ENCODE measurements around the gene C1orf115. TPM values are rescaled to one million over a fixed set of nuclear protein-coding genes. Genes with fewer than 3 reads are reported as not detected.
"Not testable (repeated sequence)": the region's sequence is repeated elsewhere in the genome, so short reads cannot be mapped to it uniquely, and the experiment has no call there.

The C1orf115 gene
- total and polyA plus RNA-seq, 5 donors from 2014 or later = 0.25 to 1.8 (median 1.3) TPM

DNA sequence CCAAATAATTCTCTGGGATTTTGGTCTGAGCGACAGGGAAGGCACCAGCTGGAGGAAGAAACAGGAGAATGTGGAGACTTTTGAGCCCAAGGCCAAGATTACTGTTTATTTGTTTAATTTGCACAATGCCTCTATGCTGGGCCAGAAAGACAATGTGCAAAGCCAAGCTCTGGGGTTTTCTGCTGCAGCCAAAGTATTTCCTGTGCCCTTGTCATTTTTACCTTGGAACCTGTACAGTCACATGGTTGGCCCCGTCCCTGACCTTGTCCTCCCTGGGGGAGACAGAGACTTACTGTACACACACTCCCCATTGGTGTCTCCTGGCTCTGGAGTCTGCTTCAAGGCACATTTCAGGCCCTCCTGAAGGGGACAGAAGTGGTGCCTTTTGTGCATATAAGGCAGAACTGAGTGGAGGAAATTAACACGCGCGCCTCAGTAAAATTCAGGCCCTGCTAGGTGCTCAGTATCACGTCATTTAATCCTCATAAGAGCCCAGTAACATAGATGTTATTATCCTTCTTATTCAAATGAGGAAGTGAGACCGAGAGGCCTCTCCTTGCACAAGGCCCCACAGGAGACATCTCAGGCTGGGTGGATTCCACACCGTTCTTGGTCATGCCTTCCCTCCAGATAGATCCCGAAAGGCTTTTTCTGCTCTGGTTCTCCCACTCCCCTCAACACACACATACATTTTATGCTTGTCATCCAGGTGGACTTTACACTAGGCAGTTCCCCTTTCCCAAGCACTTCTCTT, 21.1 kb downstream of the C1orf115 start:
- Histone ChIP-seq H3K36me3 (ENCODE audit: control insufficient read depth, insufficient read depth, low read length) (no peaks in the 10 kb centered on the region), H3K4me1 (ENCODE audit: control insufficient read depth, insufficient read depth, low read length, poor library complexity, severe bottlenecking) (no peaks in the 10 kb centered on the region), H3K27me3 (ENCODE audit: control insufficient read depth, insufficient read depth, low read length) (no peaks in the 10 kb centered on the region), H3K27ac (ENCODE audit: insufficient read depth, low read length, poor library complexity, severe bottlenecking) (no peak overlapping the region), H3K9me3 (ENCODE audit: control insufficient read depth in 2 of 2, low read length in 2 of 2) (peaks cover 0 to 3% of the 10 kb centered on the region in 2 experiments), H3K4me3 (ENCODE audit: low read depth, low read length) (no peak overlapping the region)
- no peak for ATAC-seq (ENCODE audit: low read depth in 2 of 2)
- no peaks in the 10 kb centered on the region for H3K27me3 Mint-ChIP-seq
- no peaks in the 10 kb centered on the region for H3K4me1 Mint-ChIP-seq
- H3K4me3 Mint-ChIP-seq = no peak overlapping the region
- H3K36me3 Mint-ChIP-seq = no peaks in the 10 kb centered on the region
- peaks cover 0 to 4% (median 1%) of the 10 kb centered on the region in 7 donors for H3K9me3 Mint-ChIP-seq
- H3K27ac Mint-ChIP-seq = no peak overlapping the region
- no peak for DNase-seq

DNA sequence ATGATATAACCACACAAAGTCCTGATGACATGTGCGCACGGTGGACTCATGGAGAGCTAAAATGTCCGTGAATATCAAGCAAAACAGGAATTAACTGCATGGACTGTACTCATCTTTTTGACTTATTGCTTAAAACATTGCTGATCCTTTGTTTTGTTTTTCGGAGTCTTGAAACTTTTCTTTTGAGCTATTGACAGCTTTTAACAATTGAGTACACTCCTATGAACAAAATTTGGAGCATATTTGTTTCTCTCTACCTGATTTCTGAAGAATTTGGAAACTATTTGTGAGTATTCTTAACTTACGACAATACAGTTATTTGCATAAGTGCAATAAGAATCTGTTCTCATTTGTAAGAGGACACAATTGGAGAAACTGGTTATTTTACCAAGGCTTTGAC, 25.8 kb downstream of the C1orf115 start:
- not testable (repeated sequence) for H3K27me3 Mint-ChIP-seq; H3K4me3 Mint-ChIP-seq; H3K36me3 Mint-ChIP-seq; H3K4me1 ChIP-seq (ENCODE audit: control insufficient read depth, insufficient read depth, low read length, poor library complexity, severe bottlenecking); ATAC-seq (ENCODE audit: low read depth in 2 of 2); H3K27me3 ChIP-seq (ENCODE audit: control insufficient read depth, insufficient read depth, low read length); H3K4me3 ChIP-seq (ENCODE audit: low read depth, low read length); H3K27ac Mint-ChIP-seq; H3K36me3 ChIP-seq (ENCODE audit: control insufficient read depth, insufficient read depth, low read length); DNase-seq; H3K27ac ChIP-seq (ENCODE audit: insufficient read depth, low read length, poor library complexity, severe bottlenecking); H3K4me1 Mint-ChIP-seq; H3K9me3 ChIP-seq (ENCODE audit: control insufficient read depth in 2 of 2, low read length in 2 of 2); H3K9me3 Mint-ChIP-seq

DNA sequence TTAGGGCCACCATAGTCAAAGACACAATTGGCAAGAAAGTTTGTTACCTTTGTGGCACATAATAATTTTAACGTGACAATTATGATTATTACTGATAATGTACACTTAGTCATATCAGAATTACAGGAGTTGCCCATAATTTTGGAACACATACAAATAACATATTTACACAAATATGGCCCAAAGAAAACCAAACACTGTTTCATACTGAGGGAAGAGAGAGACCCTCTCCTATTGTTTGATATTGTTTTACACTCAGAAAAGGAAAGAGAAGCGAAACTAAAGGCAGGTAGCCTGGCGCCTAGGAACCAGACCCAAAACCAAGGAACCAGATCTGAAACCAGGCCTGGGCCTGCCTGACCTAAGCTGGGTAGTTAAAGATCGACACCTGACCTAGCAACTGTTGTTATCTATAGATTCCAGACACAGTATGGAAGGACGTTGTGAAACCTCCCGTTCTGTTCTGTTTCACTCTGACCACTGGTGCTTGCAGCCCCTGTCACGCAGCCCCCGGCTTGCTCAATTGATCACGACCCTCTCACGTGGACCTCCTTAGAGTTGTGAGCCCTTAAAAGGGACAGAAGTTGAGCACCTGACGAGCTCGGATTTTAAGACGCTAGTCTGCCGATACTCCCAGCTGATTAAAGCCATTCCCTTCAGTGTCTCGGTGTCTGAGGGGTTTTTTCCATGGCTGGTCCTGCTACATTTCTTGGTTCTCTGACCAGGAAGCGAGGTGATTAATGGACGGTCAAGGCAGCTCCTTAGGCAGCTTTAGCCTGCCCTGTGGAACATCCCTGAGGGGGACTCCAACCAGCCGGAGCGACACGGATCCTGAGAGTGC, 27.9 kb downstream of the C1orf115 start:
- no peaks in the 10 kb centered on the region for H3K4me1 Mint-ChIP-seq
- H3K9me3 ChIP-seq (ENCODE audit: control insufficient read depth in 2 of 2, low read length in 2 of 2) = peaks cover 0 to 3% of the 10 kb centered on the region in 2 experiments
- ATAC-seq (ENCODE audit: low read depth in 2 of 2) (no peak), DNase-seq (no peak)
- no peak overlapping the region for H3K27ac ChIP-seq (ENCODE audit: insufficient read depth, low read length, poor library complexity, severe bottlenecking)
- H3K9me3 Mint-ChIP-seq = peaks cover 0 to 4% (median 0%) of the 10 kb centered on the region in 7 donors
- H3K36me3 ChIP-seq (ENCODE audit: control insufficient read depth, insufficient read depth, low read length) = no peaks in the 10 kb centered on the region
- no peak overlapping the region for H3K27ac Mint-ChIP-seq
- H3K27me3 Mint-ChIP-seq = no peaks in the 10 kb centered on the region
- H3K27me3 ChIP-seq (ENCODE audit: control insufficient read depth, insufficient read depth, low read length) = no peaks in the 10 kb centered on the region
- H3K4me1 ChIP-seq (ENCODE audit: control insufficient read depth, insufficient read depth, low read length, poor library complexity, severe bottlenecking) = no peaks in the 10 kb centered on the region
- H3K4me3 Mint-ChIP-seq = no peak overlapping the region
- H3K36me3 Mint-ChIP-seq = no peaks in the 10 kb centered on the region
- H3K4me3 ChIP-seq (ENCODE audit: low read depth, low read length) = no peak overlapping the region

DNA sequence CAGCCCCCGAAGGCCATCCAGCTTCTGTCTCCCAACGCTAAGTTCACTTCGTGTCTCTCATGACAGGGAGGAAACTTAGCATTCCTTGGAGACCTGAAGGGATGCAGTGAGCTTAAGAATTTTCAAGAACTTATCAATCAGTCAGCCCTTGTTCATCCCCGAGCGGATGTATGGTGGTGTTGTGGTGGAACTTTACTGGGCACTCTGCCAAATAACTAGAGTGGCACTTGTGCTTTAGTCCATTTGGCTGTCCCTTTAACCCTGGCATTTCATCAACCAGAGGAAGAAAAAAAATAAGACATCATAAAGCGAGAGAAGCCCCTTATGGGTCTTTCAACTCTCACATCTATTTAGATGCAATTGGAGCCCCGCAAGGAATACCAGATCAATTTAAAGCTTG, 31.1 kb downstream of the C1orf115 start:
- H3K9me3 Mint-ChIP-seq; H3K27me3 ChIP-seq (ENCODE audit: control insufficient read depth, insufficient read depth, low read length); H3K36me3 ChIP-seq (ENCODE audit: control insufficient read depth, insufficient read depth, low read length); H3K4me1 Mint-ChIP-seq; H3K36me3 Mint-ChIP-seq; H3K9me3 ChIP-seq (ENCODE audit: control insufficient read depth in 2 of 2, low read length in 2 of 2); H3K27me3 Mint-ChIP-seq; H3K27ac ChIP-seq (ENCODE audit: insufficient read depth, low read length, poor library complexity, severe bottlenecking); H3K4me3 ChIP-seq (ENCODE audit: low read depth, low read length); DNase-seq; ATAC-seq (ENCODE audit: low read depth in 2 of 2); H3K4me3 Mint-ChIP-seq; H3K27ac Mint-ChIP-seq; H3K4me1 ChIP-seq (ENCODE audit: control insufficient read depth, insufficient read depth, low read length, poor library complexity, severe bottlenecking): not testable (repeated sequence)

DNA sequence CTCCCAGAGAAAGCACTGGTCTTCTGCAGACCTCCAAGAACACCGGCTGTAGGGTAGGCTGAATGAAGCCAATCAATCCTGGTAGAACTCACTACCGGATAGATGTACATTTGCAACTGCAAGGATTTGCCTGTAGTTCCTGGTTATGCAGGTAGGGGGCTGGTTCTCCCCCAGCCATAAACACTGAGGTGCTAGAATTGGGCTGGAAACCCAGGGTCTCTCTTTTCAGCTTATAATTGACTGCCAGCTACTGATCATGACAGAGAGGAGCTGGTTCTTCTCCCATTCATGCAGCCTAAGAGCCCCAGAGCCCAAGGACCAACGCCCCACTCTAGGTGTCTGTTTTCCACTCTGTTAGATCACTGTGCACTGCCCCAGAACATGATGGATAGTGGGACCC, 36.5 kb downstream of the C1orf115 start:
- Histone ChIP-seq H3K9me3 (ENCODE audit: control insufficient read depth in 2 of 2, low read length in 2 of 2) (no peaks in the 10 kb centered on the region), H3K27me3 (ENCODE audit: control insufficient read depth, insufficient read depth, low read length) (no peaks in the 10 kb centered on the region), H3K4me3 (ENCODE audit: low read depth, low read length) (no peak overlapping the region), H3K4me1 (ENCODE audit: control insufficient read depth, insufficient read depth, low read length, poor library complexity, severe bottlenecking) (no peaks in the 10 kb centered on the region), H3K27ac (ENCODE audit: insufficient read depth, low read length, poor library complexity, severe bottlenecking) (no peak overlapping the region), H3K36me3 (ENCODE audit: control insufficient read depth, insufficient read depth, low read length) (no peaks in the 10 kb centered on the region)
- no peak for ATAC-seq (ENCODE audit: low read depth in 2 of 2)
- DNase-seq = peak in 1 of 3 donors; percentile 7
- Mint-ChIP-seq H3K27me3 (peaks cover 9% of the 10 kb centered on the region), H3K36me3 (no peaks in the 10 kb centered on the region), H3K4me3 (no peak overlapping the region), H3K27ac (no peak overlapping the region), H3K4me1 (no peaks in the 10 kb centered on the region), H3K9me3 (no peaks in the 10 kb centered on the region)

DNA sequence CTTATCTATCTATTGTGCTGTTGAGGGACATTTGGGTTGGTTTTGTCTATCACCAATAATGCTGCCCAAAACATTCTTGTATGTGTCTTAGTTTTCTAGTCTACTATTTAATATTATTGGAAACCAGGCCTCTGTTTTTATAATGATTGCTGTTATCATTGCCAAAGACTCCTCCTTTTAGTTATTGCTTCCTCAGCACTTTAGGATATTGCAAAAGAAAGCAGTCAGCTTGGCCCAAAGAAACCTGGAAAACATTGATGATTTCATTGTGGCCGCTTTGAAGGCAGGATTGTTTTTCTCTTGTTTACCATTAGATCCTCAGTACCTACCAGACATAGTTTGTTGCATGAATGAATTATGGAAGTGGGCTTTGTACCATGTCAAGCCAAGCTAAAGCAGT, 37.4 kb downstream of the C1orf115 start:
- no peaks in the 10 kb centered on the region for H3K9me3 ChIP-seq (ENCODE audit: control insufficient read depth in 2 of 2, low read length in 2 of 2)
- Mint-ChIP-seq H3K27ac (no peak overlapping the region), H3K27me3 (peaks cover 9% of the 10 kb centered on the region), H3K9me3 (peaks cover 0 to 1% (median 0%) of the 10 kb centered on the region in 7 donors), H3K36me3 (no peaks in the 10 kb centered on the region), H3K4me3 (no peak overlapping the region), H3K4me1 (peaks cover 0 to 8% (median 0%) of the 10 kb centered on the region in 4 donors)
- H3K27ac ChIP-seq (ENCODE audit: insufficient read depth, low read length, poor library complexity, severe bottlenecking) = no peak overlapping the region
- peaks cover 1% of the 10 kb centered on the region for H3K4me1 ChIP-seq (ENCODE audit: control insufficient read depth, insufficient read depth, low read length, poor library complexity, severe bottlenecking)
- H3K36me3 ChIP-seq (ENCODE audit: control insufficient read depth, insufficient read depth, low read length) = no peaks in the 10 kb centered on the region
- DNase-seq (no peak), ATAC-seq (ENCODE audit: low read depth in 2 of 2) (no peak)
- H3K4me3 ChIP-seq (ENCODE audit: low read depth, low read length) = no peak overlapping the region
- H3K27me3 ChIP-seq (ENCODE audit: control insufficient read depth, insufficient read depth, low read length) = no peaks in the 10 kb centered on the region

DNA sequence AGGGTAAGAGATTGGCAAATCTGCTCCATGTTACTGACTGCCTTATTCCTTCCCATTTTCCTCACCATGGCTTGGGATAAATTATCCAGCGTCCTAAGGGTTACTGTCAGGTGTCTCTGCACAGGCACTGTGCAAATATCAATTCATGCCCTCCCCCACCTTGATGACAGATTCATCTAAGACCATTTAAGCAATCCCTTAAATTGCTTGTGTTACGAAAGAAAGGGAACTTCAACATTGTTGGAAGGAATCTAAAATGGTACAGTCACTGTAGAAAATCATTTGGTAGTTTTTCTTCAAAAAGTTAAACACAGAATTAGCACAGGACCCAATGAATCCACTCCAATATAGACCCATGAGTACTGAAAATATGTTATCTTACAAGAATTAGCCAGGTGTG, 40.3 kb downstream of the C1orf115 start:
- H3K4me1 Mint-ChIP-seq = peaks cover 0 to 20% (median 7%) of the 10 kb centered on the region in 4 donors
- peaks cover 0 to 3% (median 0%) of the 10 kb centered on the region in 7 donors for H3K9me3 Mint-ChIP-seq
- Histone ChIP-seq H3K9me3 (ENCODE audit: control insufficient read depth in 2 of 2, low read length in 2 of 2) (no peaks in the 10 kb centered on the region), H3K4me3 (ENCODE audit: low read depth, low read length) (no peak overlapping the region), H3K4me1 (ENCODE audit: control insufficient read depth, insufficient read depth, low read length, poor library complexity, severe bottlenecking) (peaks cover 11% of the 10 kb centered on the region), H3K36me3 (ENCODE audit: control insufficient read depth, insufficient read depth, low read length) (no peaks in the 10 kb centered on the region), H3K27ac (ENCODE audit: insufficient read depth, low read length, poor library complexity, severe bottlenecking) (no peak overlapping the region), H3K27me3 (ENCODE audit: control insufficient read depth, insufficient read depth, low read length) (no peaks in the 10 kb centered on the region)
- H3K27me3 Mint-ChIP-seq = peaks cover 4% of the 10 kb centered on the region
- no peak overlapping the region for H3K27ac Mint-ChIP-seq
- no peak overlapping the region for H3K4me3 Mint-ChIP-seq
- no peaks in the 10 kb centered on the region for H3K36me3 Mint-ChIP-seq
- ATAC-seq (ENCODE audit: low read depth in 2 of 2) (no peak), DNase-seq (no peak)

Data from CD4-positive, CD25-positive, alpha-beta regulatory T cell (primary cell).